ENCODE results near the gene SIRPG.

Gene SIRPG

DNA sequence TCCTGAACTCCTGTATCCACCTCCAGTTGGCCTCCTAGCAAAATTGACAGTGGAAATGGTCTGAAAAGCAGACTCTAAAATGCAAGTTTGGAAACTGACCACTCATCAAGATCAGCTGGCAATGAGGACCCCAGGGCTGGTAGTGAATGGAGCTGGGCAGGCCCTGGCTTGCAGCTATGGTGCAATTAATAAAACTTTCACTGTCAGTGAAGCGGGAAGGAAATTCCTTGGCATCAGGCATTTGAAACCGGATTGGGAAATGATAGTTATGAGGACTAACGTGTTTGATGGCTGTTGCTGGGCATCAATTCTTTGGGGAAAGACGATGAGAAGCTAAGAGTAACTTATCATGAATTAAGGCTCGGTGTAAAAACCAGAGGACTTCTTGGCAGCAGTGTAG, 56.8 kb downstream of the SIRPG start:
- TF ChIP-seq, protein P1, sequence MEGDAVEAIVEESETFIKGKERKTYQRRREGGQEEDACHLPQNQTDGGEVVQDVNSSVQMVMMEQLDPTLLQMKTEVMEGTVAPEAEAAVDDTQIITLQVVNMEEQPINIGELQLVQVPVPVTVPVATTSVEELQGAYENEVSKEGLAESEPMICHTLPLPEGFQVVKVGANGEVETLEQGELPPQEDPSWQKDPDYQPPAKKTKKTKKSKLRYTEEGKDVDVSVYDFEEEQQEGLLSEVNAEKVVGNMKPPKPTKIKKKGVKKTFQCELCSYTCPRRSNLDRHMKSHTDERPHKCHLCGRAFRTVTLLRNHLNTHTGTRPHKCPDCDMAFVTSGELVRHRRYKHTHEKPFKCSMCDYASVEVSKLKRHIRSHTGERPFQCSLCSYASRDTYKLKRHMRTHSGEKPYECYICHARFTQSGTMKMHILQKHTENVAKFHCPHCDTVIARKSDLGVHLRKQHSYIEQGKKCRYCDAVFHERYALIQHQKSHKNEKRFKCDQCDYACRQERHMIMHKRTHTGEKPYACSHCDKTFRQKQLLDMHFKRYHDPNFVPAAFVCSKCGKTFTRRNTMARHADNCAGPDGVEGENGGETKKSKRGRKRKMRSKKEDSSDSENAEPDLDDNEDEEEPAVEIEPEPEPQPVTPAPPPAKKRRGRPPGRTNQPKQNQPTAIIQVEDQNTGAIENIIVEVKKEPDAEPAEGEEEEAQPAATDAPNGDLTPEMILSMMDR (IDR thresholded peaks at IDR 0.05; ENCODE audit: low read depth, low read length, missing control alignments), result no peak
- Histone ChIP-seq H3K27me3 (replicated peaks) (no peaks in the 10 kb centered on the region), H3K4me3 (ENCODE audit: low read depth, low read length) (no peak overlapping the region), H3K27ac (no peak overlapping the region), H3K36me3 (replicated peaks) (no peaks in the 10 kb centered on the region)
- no peak for DNase-seq
- in situ Hi-C loops (cut with HindIII; ENCODE audit: low pct_ligation_motif_present, low sequenced_read_pairs), result no loop called here

DNA sequence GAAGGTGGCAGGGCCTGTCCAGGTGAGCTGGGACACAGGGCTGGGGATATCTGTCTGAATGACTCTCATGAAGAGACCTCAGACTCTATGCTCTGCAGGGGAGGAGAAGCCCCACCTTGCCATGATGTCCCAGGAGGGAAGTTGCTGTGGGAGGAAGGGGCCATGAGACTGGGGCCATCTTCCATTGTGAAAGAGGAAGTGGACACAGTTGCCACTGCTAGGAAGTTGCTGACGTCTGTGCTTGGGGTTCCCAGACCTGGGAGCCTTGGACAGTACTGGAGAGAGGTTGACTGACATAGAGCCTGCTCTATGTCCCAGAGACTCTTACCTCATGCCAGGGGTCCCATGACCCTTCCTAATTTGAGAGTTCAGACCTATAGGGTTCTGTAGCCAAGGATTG, 62.2 kb downstream of the SIRPG start:
- TF ChIP-seq, protein P1 (IDR thresholded peaks at IDR 0.05; ENCODE audit: low read depth, low read length, missing control alignments), result no peak
- no peak for DNase-seq
- in situ Hi-C loops (cut with HindIII; ENCODE audit: low pct_ligation_motif_present, low sequenced_read_pairs), result no loop called here
- no peak overlapping the region for H3K4me3 ChIP-seq (ENCODE audit: low read depth, low read length)
- no peaks in the 10 kb centered on the region for H3K36me3 ChIP-seq (replicated peaks)
- H3K27ac ChIP-seq, result no peak overlapping the region
- H3K27me3 ChIP-seq (replicated peaks), result no peaks in the 10 kb centered on the region

DNA sequence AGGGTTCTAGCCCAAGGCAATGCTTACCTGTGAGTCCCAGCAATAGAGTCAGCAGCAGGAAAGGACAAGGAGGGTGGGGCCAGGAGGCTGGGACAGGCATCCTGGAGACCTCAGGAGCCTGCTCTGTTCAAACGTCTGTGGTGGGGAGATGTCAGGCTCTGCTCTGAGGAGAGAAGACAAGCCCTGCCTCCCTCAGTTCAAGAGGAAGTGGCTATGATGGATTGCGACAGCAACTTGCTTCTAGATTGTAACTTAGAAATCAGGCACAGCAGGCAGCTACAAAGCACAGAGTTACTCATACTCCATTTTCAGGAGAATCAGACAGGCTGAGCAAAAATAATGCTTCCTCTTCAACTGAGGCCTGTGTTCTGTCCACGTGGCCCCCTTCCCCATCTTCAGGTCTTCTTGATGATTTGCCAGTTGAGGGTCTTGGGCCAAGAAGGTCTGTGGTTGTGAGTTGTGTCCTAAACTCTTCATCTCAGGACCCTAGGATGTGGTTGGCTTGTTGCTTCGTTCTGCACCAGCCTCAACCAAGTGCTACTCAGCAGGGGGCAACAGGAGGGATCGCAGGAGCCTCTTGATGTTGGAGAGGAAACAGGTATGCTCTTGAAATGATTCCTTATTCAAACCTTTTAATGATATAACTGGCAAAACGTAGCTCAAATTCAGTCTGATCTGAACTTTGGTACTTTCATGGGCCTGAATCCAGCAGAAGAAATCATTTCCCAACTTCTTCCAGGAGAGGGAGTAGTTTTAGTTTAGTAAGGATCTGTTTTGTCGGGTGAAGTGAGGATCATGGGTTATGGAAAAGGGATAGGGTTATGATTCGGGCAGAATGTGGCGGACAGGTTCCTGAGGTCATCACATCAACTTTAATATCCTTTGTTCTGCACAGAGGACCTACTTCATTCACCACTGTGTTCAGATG, 68.8 kb downstream of the SIRPG start:
- Histone ChIP-seq H3K27ac (no peak overlapping the region), H3K4me3 (ENCODE audit: low read depth, low read length) (no peak overlapping the region), H3K36me3 (replicated peaks) (no peaks in the 10 kb centered on the region), H3K27me3 (replicated peaks) (no peaks in the 10 kb centered on the region)
- DNase-seq, result no peak
- in situ Hi-C loops (cut with HindIII; ENCODE audit: low pct_ligation_motif_present, low sequenced_read_pairs), result no loop called here
- TF ChIP-seq, protein P1 (IDR thresholded peaks at IDR 0.05; ENCODE audit: low read depth, low read length, missing control alignments), result no peak

DNA sequence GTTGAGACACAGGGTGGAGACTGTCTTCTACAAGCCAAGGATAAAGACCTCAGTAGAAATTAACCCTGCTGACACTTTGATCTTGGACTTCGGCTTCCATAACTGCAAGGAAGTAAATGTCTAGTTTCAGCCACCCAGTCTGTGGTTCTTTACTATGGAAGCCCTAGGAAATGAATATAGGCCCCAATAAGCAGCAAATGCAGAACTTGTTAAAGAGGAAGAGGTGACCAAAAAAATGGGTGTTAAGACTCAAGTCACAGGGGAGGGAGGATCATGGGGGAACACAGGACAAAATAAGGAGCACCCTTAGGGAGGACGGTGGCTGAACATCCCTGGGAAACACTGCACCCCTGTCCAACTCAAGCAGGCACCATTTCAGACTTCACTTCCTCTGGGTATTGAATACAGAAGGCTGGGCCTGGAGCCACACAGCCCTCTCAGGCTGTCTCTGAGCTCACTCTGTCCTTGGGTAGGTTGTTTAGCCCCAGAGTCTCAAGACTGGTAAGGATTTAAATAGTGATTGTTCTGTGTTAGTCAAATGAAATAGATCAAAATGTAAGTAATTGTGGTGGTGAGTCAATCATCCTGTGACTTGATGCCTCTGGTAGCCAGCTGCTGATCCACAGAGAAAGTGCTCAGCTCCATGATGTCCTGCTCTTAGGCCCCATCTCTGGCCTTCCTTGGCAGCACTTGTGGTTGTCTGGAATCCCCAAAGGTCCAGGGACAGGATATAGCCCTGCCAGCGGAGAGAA, 69.6 kb downstream of the SIRPG start:
- TF ChIP-seq, protein P1 (IDR thresholded peaks at IDR 0.05; ENCODE audit: low read depth, low read length, missing control alignments), result no peak
- H3K27me3 ChIP-seq (replicated peaks), result no peaks in the 10 kb centered on the region
- no peaks in the 10 kb centered on the region for H3K36me3 ChIP-seq (replicated peaks)
- in situ Hi-C loops (cut with HindIII; ENCODE audit: low pct_ligation_motif_present, low sequenced_read_pairs), result no loop called here
- no peak overlapping the region for H3K4me3 ChIP-seq (ENCODE audit: low read depth, low read length)
- DNase-seq, result no peak
- no peak overlapping the region for H3K27ac ChIP-seq

DNA sequence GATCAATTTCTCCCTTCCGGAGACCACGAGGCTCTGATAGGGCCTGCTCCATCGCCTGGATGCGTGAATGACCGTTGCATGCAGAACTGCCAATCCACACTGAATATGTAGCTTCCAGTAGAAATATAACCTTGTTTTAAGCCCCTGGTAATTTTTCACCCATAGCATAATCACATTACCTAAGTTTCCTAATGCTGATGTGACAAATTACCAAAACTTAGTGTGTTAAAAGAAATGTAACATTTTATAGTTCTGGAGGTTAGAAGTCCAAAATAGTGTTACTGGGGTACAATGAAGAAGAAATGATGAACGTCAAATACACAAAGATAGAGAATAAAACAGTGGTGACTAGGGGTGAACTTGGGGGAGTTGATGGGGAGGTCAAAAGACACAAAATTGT, 78.1 kb downstream of the SIRPG start:
- no peak overlapping the region for H3K27ac ChIP-seq
- TF ChIP-seq, protein P1 (IDR thresholded peaks at IDR 0.05; ENCODE audit: low read depth, low read length, missing control alignments), result no peak
- no peaks in the 10 kb centered on the region for H3K36me3 ChIP-seq (replicated peaks)
- H3K4me3 ChIP-seq (ENCODE audit: low read depth, low read length), result no peak overlapping the region
- in situ Hi-C loops (cut with HindIII; ENCODE audit: low pct_ligation_motif_present, low sequenced_read_pairs), result no loop called here
- DNase-seq, result no peak
- H3K27me3 ChIP-seq (replicated peaks), result no peaks in the 10 kb centered on the region
